ENCODE data around the gene CCDC120. TPM values are rescaled to one million over a fixed set of nuclear protein-coding genes. Genes with fewer than 3 reads are reported as not detected.

CCDC120 gene
- total RNA-seq, result 0.58 and 1.4 TPM in 2 replicates

GRCh38 chrX:49058794-49059193 lies at the start of gene CCDC120:
CCDC120 (plus strand) TSS chrX:49058999; CDS start chrX:49062042, 3,043 bp downstream.

GRCh38 chrX:49043220-49043986 lies 15.4 kb upstream of the CCDC120 start, which contains the start of gene TFE3:
TFE3 (minus strand) TSS chrX:49043357; CDS start chrX:49043226, 131 bp downstream.

GRCh38 chrX:49073601-49074575 lies 15.1 kb downstream of the CCDC120 start, which contains the start of gene PRAF2:
PRAF2 (minus strand) TSS chrX:49074002; CDS start chrX:49073987, 15 bp downstream.

GRCh38 chrX:49079489-49080428 lies 21.0 kb downstream of the CCDC120 start, which contains the start of gene WDR45:
WDR45 (minus strand) TSS chrX:49079887; CDS start chrX:49078095, 1,792 bp downstream.

Other genes starting within 250 kb of the CCDC120 start
- gene ERAS, start 232.5 kb upstream of the CCDC120 start, total RNA-seq, result not detected in 2 replicates
- 0.53 TPM in 1 of 2 replicates, not detected in the other for gene PCSK1N, start 223.4 kb upstream of the CCDC120 start, total RNA-seq
- 43.5 and 45.7 TPM in 2 replicates for gene TIMM17B, start 161.2 kb upstream of the CCDC120 start, total RNA-seq
- gene PQBP1, start 161.1 kb upstream of the CCDC120 start, total RNA-seq, result 56.4 and 83.3 TPM in 2 replicates
- 41.5 and 46.1 TPM in 2 replicates for gene SLC35A2, start 147.4 kb upstream of the CCDC120 start, total RNA-seq
- gene PIM2, start 140.0 kb upstream of the CCDC120 start, total RNA-seq, result 6.9 and 7.4 TPM in 2 replicates
- 39.2 and 48.0 TPM in 2 replicates for gene OTUD5, start 101.4 kb upstream of the CCDC120 start, total RNA-seq
- gene KCND1, start 87.2 kb upstream of the CCDC120 start, total RNA-seq, result 1.4 and 2.0 TPM in 2 replicates
- gene GRIPAP1, start 56.7 kb upstream of the CCDC120 start, total RNA-seq, result 11.3 and 19.0 TPM in 2 replicates
- 66.3 and 69.2 TPM in 2 replicates for gene TFE3, start 15.6 kb upstream of the CCDC120 start, total RNA-seq
- gene PRAF2, start 15.0 kb downstream of the CCDC120 start, total RNA-seq, result 19.7 and 34.6 TPM in 2 replicates
- 55.6 and 65.9 TPM in 2 replicates for gene WDR45, start 20.9 kb downstream of the CCDC120 start, total RNA-seq
- gene GPKOW, start 64.7 kb downstream of the CCDC120 start, total RNA-seq, result 27.4 and 34.4 TPM in 2 replicates
- gene MAGIX, start 103.8 kb downstream of the CCDC120 start, total RNA-seq, result 1.4 and 6.3 TPM in 2 replicates
- 118 TPM in 2 replicates for gene PLP2, start 112.9 kb downstream of the CCDC120 start, total RNA-seq
- gene PRICKLE3, start 127.4 kb downstream of the CCDC120 start, total RNA-seq, result 5.8 and 8.5 TPM in 2 replicates
- 0.29 TPM in 1 of 2 replicates, not detected in the other for gene SYP, start 141.2 kb downstream of the CCDC120 start, total RNA-seq
- not detected in 2 replicates for gene CACNA1F, start 174.3 kb downstream of the CCDC120 start, total RNA-seq
- gene CCDC22, start 176.5 kb downstream of the CCDC120 start, total RNA-seq, result 16.5 and 24.5 TPM in 2 replicates
- gene FOXP3, start 205.7 kb downstream of the CCDC120 start, total RNA-seq, result not detected in 2 replicates
- 0.58 and 8.2 TPM in 2 replicates for gene PPP1R3F, start 210.8 kb downstream of the CCDC120 start, total RNA-seq
- not detected in 2 replicates for gene GAGE10, start 244.6 kb downstream of the CCDC120 start, total RNA-seq

All from myometrial cell (primary cell).